ENCODE data around the gene BAIAP2L2. TPM values are rescaled to one million over a fixed set of nuclear protein-coding genes. Genes with fewer than 3 reads are reported as not detected.

BAIAP2L2 gene
- polyA plus RNA-seq, 1 donor: 119 TPM

- H3K4me3 ChIP-seq (ENCODE audit: low read length): no peak overlapping the region
- no peak for DNase-seq
- 80% methylated on average over 1 of the region's 8 CpGs for WGBS (ENCODE audit: insufficient coverage, low lambda C conversion rate)
- H3K9me3 ChIP-seq (ENCODE audit: control insufficient read depth, low read depth, low read length): no peaks in the 10 kb centered on the region
- H3K4me1 ChIP-seq (ENCODE audit: control insufficient read depth, insufficient read depth, low read length): peaks cover 17% of the 10 kb centered on the region
- peaks cover 61% of the 10 kb centered on the region for H3K36me3 ChIP-seq (ENCODE audit: control insufficient read depth, insufficient read depth, low read length)
- no peaks in the 10 kb centered on the region for H3K27me3 ChIP-seq (ENCODE audit: control insufficient read depth, insufficient read depth, low read length)
- H3K27ac ChIP-seq (ENCODE audit: low read length): no peak overlapping the region
Measured at GRCh38 chr22:38067028-38067415, 43.5 kb downstream of the BAIAP2L2 start.

GRCh38 chr22:38066381-38067027, 44.0 kb downstream of the BAIAP2L2 start:
- peaks cover 61% of the 10 kb centered on the region for H3K36me3 ChIP-seq (ENCODE audit: control insufficient read depth, insufficient read depth, low read length)

GRCh38 chr22:38065539-38065938, 44.9 kb downstream of the BAIAP2L2 start:
- no CpG with 5 or more reads among the region's 8 CpGs for WGBS (ENCODE audit: insufficient coverage, low lambda C conversion rate)
- Histone ChIP-seq H3K4me1 (ENCODE audit: control insufficient read depth, insufficient read depth, low read length) (peaks cover 17% of the 10 kb centered on the region), H3K4me3 (ENCODE audit: low read length) (no peak overlapping the region), H3K9me3 (ENCODE audit: control insufficient read depth, low read depth, low read length) (no peaks in the 10 kb centered on the region), H3K27me3 (ENCODE audit: control insufficient read depth, insufficient read depth, low read length) (no peaks in the 10 kb centered on the region), H3K27ac (ENCODE audit: low read length) (no peak overlapping the region), H3K36me3 (ENCODE audit: control insufficient read depth, insufficient read depth, low read length) (peaks cover 56% of the 10 kb centered on the region)
- DNase-seq: no peak

More at GRCh38 chr22:38066381-38067027, 44.0 kb downstream of the BAIAP2L2 start:
- Histone ChIP-seq H3K9me3 (ENCODE audit: control insufficient read depth, low read depth, low read length) (no peaks in the 10 kb centered on the region), H3K27me3 (ENCODE audit: control insufficient read depth, insufficient read depth, low read length) (no peaks in the 10 kb centered on the region), H3K27ac (ENCODE audit: low read length) (no peak overlapping the region), H3K4me1 (ENCODE audit: control insufficient read depth, insufficient read depth, low read length) (peaks cover 17% of the 10 kb centered on the region), H3K4me3 (ENCODE audit: low read length) (no peak overlapping the region)
- no peak for DNase-seq
- WGBS (ENCODE audit: insufficient coverage, low lambda C conversion rate): no CpG with 5 or more reads among the region's 13 CpGs

- Histone ChIP-seq H3K27ac (ENCODE audit: low read length) (no peak overlapping the region), H3K36me3 (ENCODE audit: control insufficient read depth, insufficient read depth, low read length) (peaks cover 53% of the 10 kb centered on the region), H3K9me3 (ENCODE audit: control insufficient read depth, low read depth, low read length) (no peaks in the 10 kb centered on the region), H3K4me3 (ENCODE audit: low read length) (no peak overlapping the region), H3K27me3 (ENCODE audit: control insufficient read depth, insufficient read depth, low read length) (no peaks in the 10 kb centered on the region), H3K4me1 (ENCODE audit: control insufficient read depth, insufficient read depth, low read length) (peaks cover 6% of the 10 kb centered on the region)
- DNase-seq: no peak
- WGBS (ENCODE audit: insufficient coverage, low lambda C conversion rate): 92% methylated on average over 2 of the region's 6 CpGs
Measured at GRCh38 chr22:38062791-38063190, 47.7 kb downstream of the BAIAP2L2 start.

- Histone ChIP-seq H3K9me3 (ENCODE audit: control insufficient read depth, low read depth, low read length) (no peaks in the 10 kb centered on the region), H3K36me3 (ENCODE audit: control insufficient read depth, insufficient read depth, low read length) (peaks cover 21% of the 10 kb centered on the region), H3K27me3 (ENCODE audit: control insufficient read depth, insufficient read depth, low read length) (no peaks in the 10 kb centered on the region), H3K27ac (ENCODE audit: low read length) (peak within 1 kb of the TSS; percentile 65), H3K4me1 (ENCODE audit: control insufficient read depth, insufficient read depth, low read length) (peaks cover 4% of the 10 kb centered on the region), H3K4me3 (ENCODE audit: low read length) (peak within 1 kb of the TSS; percentile 74)
- DNase-seq: peak; percentile 93 to 96
- no CpG with 5 or more reads among the region's 47 CpGs for WGBS (ENCODE audit: insufficient coverage, low lambda C conversion rate)
Measured at GRCh38 chr22:38056969-38057891, 53.3 kb downstream of the BAIAP2L2 start, which contains the start of gene PICK1. Gene PICK1 (plus strand): TSS chr22:38057404. CDS start chr22:38057810, 406 bp downstream.

GRCh38 chr22:38051900-38052862, 58.3 kb downstream of the BAIAP2L2 start:
- no CpG with 5 or more reads among the region's 30 CpGs for WGBS (ENCODE audit: insufficient coverage, low lambda C conversion rate)
- DNase-seq: peak; percentile 74
- H3K4me3 ChIP-seq (ENCODE audit: low read length): no peak overlapping the region

GRCh38 chr22:38051261-38051660, 59.2 kb downstream of the BAIAP2L2 start:
- H3K36me3 ChIP-seq (ENCODE audit: control insufficient read depth, insufficient read depth, low read length): no peaks in the 10 kb centered on the region
- WGBS (ENCODE audit: insufficient coverage, low lambda C conversion rate): no CpG with 5 or more reads among the region's 8 CpGs

More at GRCh38 chr22:38051900-38052862, 58.3 kb downstream of the BAIAP2L2 start:
- no peak overlapping the region for H3K27ac ChIP-seq (ENCODE audit: low read length)
- H3K9me3 ChIP-seq (ENCODE audit: control insufficient read depth, low read depth, low read length): no peaks in the 10 kb centered on the region
- no peaks in the 10 kb centered on the region for H3K27me3 ChIP-seq (ENCODE audit: control insufficient read depth, insufficient read depth, low read length)
- no peaks in the 10 kb centered on the region for H3K36me3 ChIP-seq (ENCODE audit: control insufficient read depth, insufficient read depth, low read length)
- peaks cover 4% of the 10 kb centered on the region for H3K4me1 ChIP-seq (ENCODE audit: control insufficient read depth, insufficient read depth, low read length)

GRCh38 chr22:38050720-38051119, 59.8 kb downstream of the BAIAP2L2 start:
- Histone ChIP-seq H3K36me3 (ENCODE audit: control insufficient read depth, insufficient read depth, low read length) (no peaks in the 10 kb centered on the region), H3K27ac (ENCODE audit: low read length) (no peak overlapping the region), H3K9me3 (ENCODE audit: control insufficient read depth, low read depth, low read length) (no peaks in the 10 kb centered on the region), H3K4me3 (ENCODE audit: low read length) (no peak overlapping the region), H3K4me1 (ENCODE audit: control insufficient read depth, insufficient read depth, low read length) (no peaks in the 10 kb centered on the region), H3K27me3 (ENCODE audit: control insufficient read depth, insufficient read depth, low read length) (peaks cover 5% of the 10 kb centered on the region)
- 90% methylated on average over 2 of the region's 7 CpGs for WGBS (ENCODE audit: insufficient coverage, low lambda C conversion rate)
- DNase-seq: no peak

More at GRCh38 chr22:38051261-38051660, 59.2 kb downstream of the BAIAP2L2 start:
- Histone ChIP-seq H3K27ac (ENCODE audit: low read length) (no peak overlapping the region), H3K4me1 (ENCODE audit: control insufficient read depth, insufficient read depth, low read length) (no peaks in the 10 kb centered on the region), H3K27me3 (ENCODE audit: control insufficient read depth, insufficient read depth, low read length) (peaks cover 3% of the 10 kb centered on the region), H3K9me3 (ENCODE audit: control insufficient read depth, low read depth, low read length) (no peaks in the 10 kb centered on the region), H3K4me3 (ENCODE audit: low read length) (no peak overlapping the region)
- no peak for DNase-seq

GRCh38 chr22:38049812-38050619, 60.5 kb downstream of the BAIAP2L2 start:
- Histone ChIP-seq H3K27ac (ENCODE audit: low read length) (no peak overlapping the region), H3K36me3 (ENCODE audit: control insufficient read depth, insufficient read depth, low read length) (no peaks in the 10 kb centered on the region), H3K4me3 (ENCODE audit: low read length) (no peak overlapping the region), H3K27me3 (ENCODE audit: control insufficient read depth, insufficient read depth, low read length) (peaks cover 5% of the 10 kb centered on the region), H3K4me1 (ENCODE audit: control insufficient read depth, insufficient read depth, low read length) (no peaks in the 10 kb centered on the region), H3K9me3 (ENCODE audit: control insufficient read depth, low read depth, low read length) (no peaks in the 10 kb centered on the region)
- DNase-seq: no peak
- no CpG with 5 or more reads among the region's 20 CpGs for WGBS (ENCODE audit: insufficient coverage, low lambda C conversion rate)
